ENCODE data around the gene PTPRN2. TPM values are rescaled to one million over a fixed set of nuclear protein-coding genes. Genes with fewer than 3 reads are reported as not detected.

PTPRN2 gene
- polyA plus RNA-seq, 1 of the 3 experiments (the other 2 are of a cell fraction) = 4.0 TPM

DNA sequence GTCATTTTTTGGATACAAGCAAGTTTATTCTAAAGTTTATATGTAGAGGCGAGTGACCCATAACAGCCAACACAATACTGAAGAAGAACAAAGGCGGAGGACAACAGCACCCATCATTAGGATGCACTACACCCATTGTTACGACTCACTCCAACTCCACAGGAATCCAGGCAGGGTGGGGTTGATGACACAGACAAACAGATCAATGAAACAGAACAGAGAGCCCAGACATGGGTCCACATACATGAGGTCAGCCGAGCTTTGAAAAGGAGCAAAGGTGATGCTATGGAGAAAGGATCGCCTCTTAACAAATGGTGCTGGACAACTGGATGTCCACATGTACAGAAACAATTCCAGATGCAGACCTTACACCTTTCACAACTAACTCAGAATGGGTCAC, 426.4 kb downstream of the PTPRN2 start:
- 24% methylated on average over 5 of the region's 5 CpGs for WGBS (ENCODE audit: low lambda C conversion rate)
- Histone ChIP-seq H3K79me2 (ENCODE audit: insufficient read depth) (no peaks in the 10 kb centered on the region), H2AFZ (ENCODE audit: low read depth) (no peak overlapping the region), H3K4me3 (ENCODE audit: low read depth in 2 of 2, low read length in 1 of 2) (no peak overlapping the region), H3K9me3 (peaks cover 5% of the 10 kb centered on the region; the same call in 1 of the 2 replicates), H3K9me2 (no peaks in the 10 kb centered on the region), H3K4me2 (no peak overlapping the region), H4K20me1 (ENCODE audit: insufficient read depth) (no peaks in the 10 kb centered on the region), H3K27me3 (ENCODE audit: insufficient read depth) (no peaks in the 10 kb centered on the region), H3K4me1 (ENCODE audit: control insufficient read depth in 1 of 2, insufficient read depth in 2 of 2, low read depth in 1 of 2, low read length in 1 of 2) (no peaks in the 10 kb centered on the region), H3K27ac (ENCODE audit: low read depth in 2 of 2, low read length in 1 of 2) (no peak overlapping the region), H3F3A (replicated peaks; ENCODE audit: insufficient read depth) (no peaks in the 10 kb centered on the region), H3K36me3 (replicated peaks in 1 of 2; ENCODE audit: control insufficient read depth in 1 of 2, insufficient read depth in 2 of 2, low read length in 1 of 2) (no peaks in the 10 kb centered on the region), H3K9ac (no peak overlapping the region)
- no peak for TF ChIP-seq USF1 (IDR thresholded peaks at IDR 0.05; ENCODE audit: borderline replicate concordance, low read depth)
- TF ChIP-seq TCF12 (IDR thresholded peaks at IDR 0.05) = no peak
- TF ChIP-seq SMC3 (IDR thresholded peaks at IDR 0.05; ENCODE audit: low read depth, low read length) = no peak
- no peak for TF ChIP-seq JUND (IDR thresholded peaks at IDR 0.05)
- TF ChIP-seq FOXJ3 (CRISPR knock-in tag; IDR thresholded peaks at IDR 0.05) = no peak
- no peak for TF ChIP-seq GABPA (IDR thresholded peaks at IDR 0.05; ENCODE audit: low read depth)
- TF ChIP-seq, protein P1, sequence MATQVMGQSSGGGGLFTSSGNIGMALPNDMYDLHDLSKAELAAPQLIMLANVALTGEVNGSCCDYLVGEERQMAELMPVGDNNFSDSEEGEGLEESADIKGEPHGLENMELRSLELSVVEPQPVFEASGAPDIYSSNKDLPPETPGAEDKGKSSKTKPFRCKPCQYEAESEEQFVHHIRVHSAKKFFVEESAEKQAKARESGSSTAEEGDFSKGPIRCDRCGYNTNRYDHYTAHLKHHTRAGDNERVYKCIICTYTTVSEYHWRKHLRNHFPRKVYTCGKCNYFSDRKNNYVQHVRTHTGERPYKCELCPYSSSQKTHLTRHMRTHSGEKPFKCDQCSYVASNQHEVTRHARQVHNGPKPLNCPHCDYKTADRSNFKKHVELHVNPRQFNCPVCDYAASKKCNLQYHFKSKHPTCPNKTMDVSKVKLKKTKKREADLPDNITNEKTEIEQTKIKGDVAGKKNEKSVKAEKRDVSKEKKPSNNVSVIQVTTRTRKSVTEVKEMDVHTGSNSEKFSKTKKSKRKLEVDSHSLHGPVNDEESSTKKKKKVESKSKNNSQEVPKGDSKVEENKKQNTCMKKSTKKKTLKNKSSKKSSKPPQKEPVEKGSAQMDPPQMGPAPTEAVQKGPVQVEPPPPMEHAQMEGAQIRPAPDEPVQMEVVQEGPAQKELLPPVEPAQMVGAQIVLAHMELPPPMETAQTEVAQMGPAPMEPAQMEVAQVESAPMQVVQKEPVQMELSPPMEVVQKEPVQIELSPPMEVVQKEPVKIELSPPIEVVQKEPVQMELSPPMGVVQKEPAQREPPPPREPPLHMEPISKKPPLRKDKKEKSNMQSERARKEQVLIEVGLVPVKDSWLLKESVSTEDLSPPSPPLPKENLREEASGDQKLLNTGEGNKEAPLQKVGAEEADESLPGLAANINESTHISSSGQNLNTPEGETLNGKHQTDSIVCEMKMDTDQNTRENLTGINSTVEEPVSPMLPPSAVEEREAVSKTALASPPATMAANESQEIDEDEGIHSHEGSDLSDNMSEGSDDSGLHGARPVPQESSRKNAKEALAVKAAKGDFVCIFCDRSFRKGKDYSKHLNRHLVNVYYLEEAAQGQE (IDR thresholded peaks at IDR 0.05; ENCODE audit: low read depth, low read length) = no peak
- TF ChIP-seq NFIC (IDR thresholded peaks at IDR 0.05; ENCODE audit: borderline replicate concordance) = no peak
- TF ChIP-seq NRF1 (IDR thresholded peaks at IDR 0.05; ENCODE audit: low read depth, low read length) = no peak
- no peak for TF ChIP-seq CTCF (IDR thresholded peaks at IDR 0.05)
- TF ChIP-seq EZH2phosphoT487 (IDR thresholded peaks at IDR 0.05; ENCODE audit: borderline replicate concordance, low read depth) = no peak
- no peak for TF ChIP-seq SIN3A (IDR thresholded peaks at IDR 0.05; ENCODE audit: borderline replicate concordance, low read depth, low read length)
- no peak for TF ChIP-seq MXI1 (IDR thresholded peaks at IDR 0.05; ENCODE audit: low read depth, low read length)
- TF ChIP-seq TAF1 (IDR thresholded peaks at IDR 0.05; ENCODE audit: borderline replicate concordance, low read depth, low read length) = no peak
- no peak for TF ChIP-seq CHD2 (IDR thresholded peaks at IDR 0.05; ENCODE audit: low read length, partially characterized antibody)
- TF ChIP-seq MAX (IDR thresholded peaks at IDR 0.05; ENCODE audit: low read depth) = no peak
- TF ChIP-seq YY1 (IDR thresholded peaks at IDR 0.05; ENCODE audit: low read depth) = no peak
- ChIA-PET POLR2A (no interaction called here), CTCF (interaction anchor here (1.6 kb wide), 1 partner anchor 131 kb away, joined by 3 read pairs; no protein-coding TSS in a partner anchor)
- no peak for DNase-seq
